Ecto neural progenitor cell (in vitro differentiated cells): ENCODE measurements around the gene CTNND1.
A peak's percentile ranks its signal among the peaks of the same experiment; 100 is the strongest.
"Not testable (repeated sequence)": the region's sequence is repeated elsewhere in the genome, so short reads cannot be mapped to it uniquely, and the experiment has no call there.

Experiments used
- DNase-seq: peaks from one replicate; pipeline ENCODE4 v3.0.0-alpha.2; 2018; ENCODE audit warnings: low spot score

CTNND1 gene

DNA sequence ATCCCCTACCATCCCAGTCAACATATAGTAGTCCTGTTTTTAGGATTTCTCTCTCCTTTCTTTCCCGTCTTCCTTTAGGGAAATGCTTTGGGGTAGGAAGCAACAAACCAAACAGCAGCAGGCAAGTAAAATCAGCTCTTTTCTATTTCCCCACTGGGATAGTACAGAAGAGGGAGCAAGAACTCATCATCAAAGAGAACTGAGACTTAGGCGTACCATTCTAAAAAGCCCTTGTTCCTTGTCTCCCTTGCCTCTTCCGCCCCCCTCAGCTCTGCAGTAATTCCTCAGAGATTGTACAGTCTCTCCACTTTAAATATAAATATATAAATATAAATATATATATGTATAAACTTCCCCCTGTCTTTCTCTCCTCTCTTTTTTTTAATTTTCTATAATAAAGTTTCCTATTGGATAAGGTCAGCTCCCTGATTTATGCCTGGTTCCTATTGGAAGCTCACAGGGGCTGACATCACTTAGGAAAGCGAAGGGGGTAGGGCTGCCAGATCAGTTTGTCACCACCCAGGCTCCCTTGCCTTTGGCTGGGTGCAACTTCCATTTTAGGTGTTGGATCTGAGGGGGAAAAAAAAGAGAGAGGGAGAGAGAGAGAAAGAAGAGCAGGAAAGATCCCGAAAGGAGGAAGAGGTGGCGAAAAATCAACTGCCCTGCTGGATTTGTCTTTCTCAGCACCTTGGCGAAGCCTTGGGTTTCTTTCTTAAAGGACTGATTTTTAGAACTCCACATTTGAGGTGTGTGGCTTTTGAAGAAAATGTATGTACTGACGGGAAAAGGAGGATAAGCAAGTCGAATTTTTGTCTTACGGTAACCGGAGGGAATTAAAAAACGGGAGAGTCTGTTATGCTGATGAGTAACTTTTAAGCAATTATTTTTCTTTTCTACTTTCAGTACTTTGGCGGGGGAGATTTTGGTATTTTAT is at the start of gene CTNND1:
CTNND1 (plus strand) TSS at position 502 of the 934 bp plus-strand sequence. CDS start 29,677 bp downstream, outside the sequence.
- peak; percentile 85 for DNase-seq

DNA sequence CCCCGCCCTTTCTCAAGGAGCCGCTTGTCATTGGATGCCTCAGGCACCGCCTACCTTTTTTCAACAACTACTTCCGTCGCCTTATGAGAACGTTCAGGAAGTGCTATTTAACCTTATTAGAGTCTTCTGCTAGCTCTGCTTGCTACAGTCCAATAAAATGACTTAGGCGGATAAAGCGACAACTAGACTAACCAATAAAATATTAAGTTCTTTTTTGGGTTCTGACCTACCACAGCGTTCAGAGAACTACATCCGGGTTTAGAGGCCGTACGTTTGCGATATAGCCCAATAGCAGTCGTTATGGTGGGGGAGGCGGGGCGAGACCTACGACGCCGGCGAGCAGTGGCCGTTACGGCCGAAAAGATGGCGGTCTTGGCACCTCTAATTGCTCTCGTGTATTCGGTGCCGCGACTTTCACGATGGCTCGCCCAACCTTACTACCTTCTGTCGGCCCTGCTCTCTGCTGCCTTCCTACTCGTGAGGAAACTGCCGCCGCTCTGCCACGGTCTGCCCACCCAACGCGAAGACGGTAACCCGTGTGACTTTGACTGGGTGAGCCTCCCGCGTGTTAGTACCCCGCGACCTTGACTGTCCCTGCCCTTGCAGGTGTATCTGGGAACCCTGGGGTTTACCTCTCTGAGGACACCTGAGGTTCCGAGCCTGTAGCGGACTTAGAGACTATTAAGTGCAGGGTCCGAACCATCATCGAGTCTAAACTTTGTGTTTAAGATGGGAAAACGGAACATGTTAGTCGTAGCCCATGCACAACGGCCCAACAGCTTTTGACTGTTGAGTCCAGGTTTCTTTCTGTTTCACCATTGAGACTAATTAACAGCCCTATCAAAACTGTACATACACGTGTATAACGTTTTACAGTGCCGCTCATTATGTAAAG is 49.1 kb upstream of the CTNND1 start, which contains the start of gene TMX2:
TMX2 (plus strand) TSS at position 338 of the 895 bp plus-strand sequence; CDS start at position 364, 26 bp downstream.
- peak; percentile 93 for DNase-seq

- DNase-seq = no peak
These were observed 47.8 kb upstream of the CTNND1 start for GRCh38 chr11:57713835-57714234.

DNA sequence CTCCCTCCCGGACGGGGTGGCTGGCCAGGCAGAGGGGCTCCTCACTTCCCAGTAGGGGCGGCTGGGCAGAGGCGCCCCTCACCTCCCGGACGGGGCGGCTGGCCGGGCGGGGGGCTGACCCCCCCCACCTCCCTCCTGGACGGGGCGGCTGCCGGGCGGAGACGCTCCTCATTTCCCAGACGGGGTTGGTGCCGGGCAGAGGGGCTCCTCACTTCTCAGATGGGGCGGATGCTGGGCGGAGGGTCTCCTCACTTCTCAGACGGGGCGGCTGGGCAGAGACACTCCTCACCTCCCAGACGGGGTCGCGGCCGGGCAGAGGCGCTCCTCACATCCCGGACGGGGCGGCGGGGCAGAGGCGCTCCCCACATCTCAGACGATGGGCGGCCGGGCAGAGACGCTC is 44.9 kb upstream of the CTNND1 start:
- not testable (repeated sequence) for DNase-seq

GRCh38 chr11:57727185-57727584 is 34.4 kb upstream of the CTNND1 start:
- no peak for DNase-seq

DNA sequence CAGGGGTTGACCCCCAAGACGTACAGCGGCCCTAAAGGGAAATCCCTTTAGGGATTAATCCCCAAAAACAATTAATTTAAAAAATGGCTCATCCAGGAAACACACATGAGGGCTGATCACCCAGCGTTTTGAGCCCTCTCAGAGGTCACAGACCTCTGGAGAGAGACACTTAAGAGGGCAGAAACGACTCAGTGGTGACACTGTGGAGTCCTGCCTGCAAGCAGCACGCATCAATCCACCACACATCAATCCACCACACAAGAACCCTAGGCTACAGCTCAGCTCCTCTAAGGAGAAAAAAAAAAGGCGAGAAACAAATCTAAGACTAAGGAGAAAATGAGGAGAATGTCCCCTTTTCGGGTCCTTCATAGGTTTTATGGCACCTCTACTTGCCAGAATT is 32.8 kb upstream of the CTNND1 start:
- no peak for DNase-seq

GRCh38 chr11:57729479-57729878 is 32.1 kb upstream of the CTNND1 start:
- no peak for DNase-seq

DNA sequence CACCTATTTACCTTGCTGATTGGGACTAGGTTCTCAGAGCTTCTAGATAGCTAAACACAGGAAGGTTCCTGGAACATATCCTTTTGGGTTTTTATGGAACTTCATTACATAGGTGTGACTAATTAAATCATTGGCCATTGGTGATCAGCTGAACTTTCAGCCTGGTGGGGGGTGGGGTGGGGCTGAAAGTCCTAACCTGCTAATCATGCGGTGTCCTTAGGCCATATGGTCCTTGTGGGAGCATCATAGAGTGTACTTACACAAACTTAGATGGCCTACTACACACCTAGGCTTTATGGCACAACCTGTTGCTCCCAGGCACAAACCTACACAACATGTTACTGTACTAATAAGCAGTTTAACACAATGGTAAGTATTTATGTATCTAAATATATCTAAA is 28.9 kb upstream of the CTNND1 start:
- DNase-seq = no peak

DNA sequence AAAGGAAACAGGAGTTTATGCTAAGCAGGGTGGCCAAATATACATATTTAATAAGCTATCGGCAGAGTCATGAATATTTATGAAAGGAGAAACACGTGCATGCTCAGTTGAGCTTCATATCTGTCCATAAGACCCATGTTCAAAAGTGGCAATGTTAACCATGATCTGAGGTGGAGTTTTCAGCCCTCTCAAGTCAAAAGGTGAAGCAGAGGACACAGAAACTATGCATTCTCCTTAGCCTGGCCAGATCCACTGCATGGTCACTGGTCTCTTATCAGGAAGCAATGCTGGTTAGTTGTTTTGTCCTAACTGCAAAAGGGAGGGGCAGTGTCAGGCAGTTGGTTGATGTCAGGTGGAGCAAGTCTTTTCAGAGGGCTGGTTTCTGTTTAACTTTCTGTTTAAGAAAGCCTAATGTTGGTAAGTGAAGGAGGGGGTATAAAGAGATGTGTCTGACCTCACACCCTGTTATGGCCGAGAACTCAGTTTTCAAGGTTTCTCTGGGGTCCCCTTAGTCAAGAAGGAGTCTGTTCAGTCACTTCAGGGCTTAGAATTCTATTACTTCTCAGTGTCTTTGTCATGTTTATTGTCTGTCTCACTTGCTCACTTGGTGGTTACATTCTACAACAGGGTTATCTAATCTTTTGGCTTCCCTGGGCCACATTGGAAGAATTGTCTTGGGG is 25.8 kb upstream of the CTNND1 start:
- no peak for DNase-seq

DNA sequence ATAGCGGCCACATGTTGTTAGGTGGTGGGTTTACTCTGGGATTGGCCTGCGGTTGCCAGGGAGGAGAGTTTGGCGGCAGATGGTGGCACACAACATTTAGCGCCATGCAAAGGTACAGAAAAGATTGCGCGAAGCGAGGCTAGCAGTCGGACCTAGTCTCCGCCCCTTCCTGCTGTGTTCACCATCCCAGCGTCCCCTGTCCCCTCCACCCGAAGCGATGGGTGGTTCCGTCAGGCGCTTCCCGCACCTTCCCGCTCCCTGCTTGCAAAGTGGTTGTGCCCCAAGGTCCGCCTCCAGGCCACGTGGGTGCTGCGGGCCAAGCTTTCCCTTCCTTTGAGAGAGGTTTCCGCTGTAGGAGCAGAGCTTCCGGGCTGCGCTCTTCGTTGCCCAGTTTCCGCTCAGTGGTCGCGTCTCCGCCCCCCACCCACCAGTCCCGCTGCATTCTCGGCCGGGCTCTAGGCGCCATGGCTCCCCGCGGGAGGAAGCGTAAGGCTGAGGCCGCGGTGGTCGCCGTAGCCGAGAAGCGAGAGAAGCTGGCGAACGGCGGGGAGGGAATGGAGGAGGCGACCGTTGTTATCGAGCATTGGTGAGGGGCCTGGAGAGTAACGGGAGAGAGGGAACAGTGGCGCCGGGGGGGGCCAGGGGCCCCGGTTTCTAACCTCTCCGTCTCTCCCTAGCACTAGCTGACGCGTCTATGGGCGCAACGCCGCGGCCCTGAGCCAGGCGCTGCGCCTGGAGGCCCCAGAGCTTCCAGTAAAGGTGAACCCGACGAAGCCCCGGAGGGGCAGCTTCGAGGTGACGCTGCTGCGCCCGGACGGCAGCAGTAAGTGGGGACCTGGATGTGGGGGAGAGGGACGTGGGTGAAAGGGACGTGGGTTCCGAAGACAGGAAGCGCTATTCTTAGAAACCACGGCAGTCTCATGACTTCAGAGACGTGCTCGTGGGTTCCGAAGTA is 20.2 kb upstream of the CTNND1 start, which contains the start of gene SELENOH:
SELENOH (plus strand) TSS at position 360 of the 955 bp plus-strand sequence; CDS start at position 465, 105 bp downstream.
- peak; percentile 98 for DNase-seq

- no peak for DNase-seq
These were observed 19.5 kb upstream of the CTNND1 start for GRCh38 chr11:57742087-57742452.

- no peak for DNase-seq
These were observed 17.2 kb upstream of the CTNND1 start for GRCh38 chr11:57744357-57744756.

- no peak for DNase-seq
These were observed 16.4 kb upstream of the CTNND1 start for GRCh38 chr11:57745206-57745605.

GRCh38 chr11:57746920-57747319 is 14.7 kb upstream of the CTNND1 start:
- no peak for DNase-seq

DNA sequence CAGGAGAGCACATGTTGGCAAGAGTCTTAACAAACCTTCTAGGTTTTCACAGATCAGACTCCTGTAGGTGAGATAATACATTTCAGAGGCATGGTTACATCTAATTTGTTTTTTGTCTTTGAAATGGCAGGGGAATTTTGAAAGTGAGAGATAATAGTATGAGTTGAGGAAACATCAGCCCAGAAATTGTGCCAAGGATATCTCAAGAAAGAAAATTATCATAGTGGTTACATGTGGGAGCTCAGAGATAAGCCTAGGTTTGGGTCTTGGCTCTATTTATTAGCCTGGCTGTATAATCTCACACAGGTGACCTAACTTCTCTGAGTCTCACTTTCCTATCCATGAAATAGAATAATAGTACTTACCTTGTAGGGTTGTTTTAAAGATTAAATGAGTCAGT is 10.4 kb upstream of the CTNND1 start:
- DNase-seq = no peak

DNA sequence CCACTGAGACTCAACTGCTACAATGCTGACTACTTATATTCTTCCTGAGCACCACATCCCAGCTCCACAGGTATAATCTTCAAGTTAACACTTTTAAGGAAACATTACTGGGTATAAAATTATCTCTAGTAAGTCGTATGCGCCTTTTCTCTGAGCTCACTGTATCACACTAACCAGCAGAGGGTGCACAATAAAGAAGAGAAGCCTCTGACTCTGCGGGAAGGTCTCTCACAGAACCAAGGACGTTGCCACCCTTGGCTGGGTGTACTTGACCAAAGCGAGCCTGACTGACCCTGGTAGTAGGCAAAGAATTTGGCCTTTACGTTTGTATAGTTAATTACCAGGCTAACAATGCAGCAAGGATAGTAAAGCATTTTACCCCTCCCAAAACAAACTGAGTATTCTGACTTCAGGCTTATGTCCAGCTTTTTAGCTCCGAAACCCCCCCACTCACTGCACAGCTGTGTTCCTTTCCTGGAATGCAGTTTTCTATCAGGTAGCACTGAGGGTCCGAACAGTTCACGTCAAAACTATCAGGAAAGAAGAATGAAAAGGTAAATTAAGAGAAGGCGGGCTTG is 9.8 kb upstream of the CTNND1 start, which contains the start of gene BTBD18:
BTBD18 (minus strand) TSS at position 144 of the 578 bp plus-strand sequence. CDS start 631 bp downstream, outside the sequence.
- no peak for DNase-seq

- no peak for DNase-seq
These were observed 8.6 kb upstream of the CTNND1 start for GRCh38 chr11:57752954-57753353.

DNA sequence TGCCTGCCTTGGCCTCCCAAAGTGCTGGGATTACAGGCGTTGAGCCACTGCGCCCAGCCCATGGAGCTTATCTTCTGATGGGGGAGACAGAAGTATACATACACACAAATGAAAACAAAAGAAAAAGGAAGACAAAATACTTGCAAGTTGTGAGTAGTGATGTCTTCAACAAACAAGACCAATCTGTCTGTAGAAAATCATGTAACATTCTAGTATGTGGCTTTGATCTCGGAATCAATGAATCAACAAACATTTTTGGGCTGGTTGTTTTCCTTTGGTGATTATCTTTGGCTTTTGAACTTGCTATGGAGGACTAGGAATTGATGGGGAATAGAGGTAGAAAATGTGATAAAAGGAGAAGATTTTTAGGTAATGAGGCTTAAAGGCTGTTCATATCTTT is 3.4 kb upstream of the CTNND1 start:
- no peak for DNase-seq

- DNase-seq = no peak
These were observed 746 bp downstream of the CTNND1 start for GRCh38 chr11:57762235-57762861.

- no peak for DNase-seq
These were observed 2.0 kb downstream of the CTNND1 start for GRCh38 chr11:57763568-57763967.
